Vagina (tissue), 2 donors: ENCODE data around the gene XAB2.

Experiments
- POLR2A ChIP-seq, 2 donors: fragments of 450-650 bp; IDR thresholded peaks; one replicate each; pipeline ENCODE4 v1.6.1; 2017; ENCODE audit warnings: antibody characterized with exemption in 2 of 2, mild to moderate bottlenecking in 2 of 2, moderate library complexity in 2 of 2
- TF ChIP-seq, protein P1 (sequence below), 3 experiments: fragments of 450-650 bp in 2 of 3; fragments of 200-600 bp in 1 of 3; sonication (generic) in 1 of 3; IDR thresholded peaks; one replicate each; pipeline ENCODE4 v1.5.1; 2017 to 2019; ENCODE audit warnings: antibody characterized with exemption in 3 of 3, mild to moderate bottlenecking in 2 of 3, moderate library complexity in 2 of 3

DNA sequence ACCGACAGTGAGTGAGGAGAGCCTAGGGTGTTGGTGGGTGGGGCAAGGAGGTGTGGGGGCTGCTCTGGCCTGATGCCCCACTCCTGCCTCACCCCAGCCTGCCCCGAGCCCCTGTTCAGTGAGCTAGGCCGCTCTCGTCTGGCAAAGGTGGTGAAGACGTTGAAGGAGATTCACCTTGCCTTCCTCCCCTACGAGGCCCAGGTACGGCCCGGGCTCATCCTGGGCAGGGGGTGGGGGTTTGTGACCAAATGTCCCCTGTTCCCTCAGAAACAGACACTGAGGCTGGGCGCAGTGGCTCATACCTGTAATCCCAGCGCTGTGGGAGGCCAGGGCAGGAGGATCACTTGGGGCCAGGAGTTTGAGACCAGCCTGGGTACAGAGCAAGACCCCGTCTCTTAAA is 11.5 kb upstream of the XAB2 start:
- TF ChIP-seq POLR2A (IDR thresholded peaks at IDR 0.05) = no peak
- TF ChIP-seq, protein P1, sequence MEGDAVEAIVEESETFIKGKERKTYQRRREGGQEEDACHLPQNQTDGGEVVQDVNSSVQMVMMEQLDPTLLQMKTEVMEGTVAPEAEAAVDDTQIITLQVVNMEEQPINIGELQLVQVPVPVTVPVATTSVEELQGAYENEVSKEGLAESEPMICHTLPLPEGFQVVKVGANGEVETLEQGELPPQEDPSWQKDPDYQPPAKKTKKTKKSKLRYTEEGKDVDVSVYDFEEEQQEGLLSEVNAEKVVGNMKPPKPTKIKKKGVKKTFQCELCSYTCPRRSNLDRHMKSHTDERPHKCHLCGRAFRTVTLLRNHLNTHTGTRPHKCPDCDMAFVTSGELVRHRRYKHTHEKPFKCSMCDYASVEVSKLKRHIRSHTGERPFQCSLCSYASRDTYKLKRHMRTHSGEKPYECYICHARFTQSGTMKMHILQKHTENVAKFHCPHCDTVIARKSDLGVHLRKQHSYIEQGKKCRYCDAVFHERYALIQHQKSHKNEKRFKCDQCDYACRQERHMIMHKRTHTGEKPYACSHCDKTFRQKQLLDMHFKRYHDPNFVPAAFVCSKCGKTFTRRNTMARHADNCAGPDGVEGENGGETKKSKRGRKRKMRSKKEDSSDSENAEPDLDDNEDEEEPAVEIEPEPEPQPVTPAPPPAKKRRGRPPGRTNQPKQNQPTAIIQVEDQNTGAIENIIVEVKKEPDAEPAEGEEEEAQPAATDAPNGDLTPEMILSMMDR (IDR thresholded peaks at IDR 0.05) = no peak
